Hepatocyte (in vitro differentiated cells): ENCODE measurements around the gene MAPK13. TPM values are rescaled to one million over a fixed set of nuclear protein-coding genes. Genes with fewer than 3 reads are reported as not detected.
A peak's percentile ranks its signal among the peaks of the same experiment; 100 is the strongest.

Experiments used
- DNase-seq: peaks from one replicate; pipeline ENCODE4 v3.0.0-alpha.2; 2016; ENCODE audit warnings: low spot score
- H2AFZ ChIP-seq: fragments of 200-600 bp; sonication (generic); 2 replicates; pipeline ENCODE4 v1.6.0; 2016; ENCODE audit warnings: antibody characterized with exemption, mild to moderate bottlenecking
- H3K27ac ChIP-seq: fragments of 200-600 bp; sonication (generic); 2 replicates; pipeline ENCODE4 v1.5.1; 2016; ENCODE audit warnings: mild to moderate bottlenecking
- H3K27me3 ChIP-seq: fragments of 200-600 bp; sonication (generic); 2 replicates; pipeline ENCODE4 v1.6.1; 2016
- H3K36me3 ChIP-seq: fragments of 200-600 bp; sonication (generic); replicated peaks from 2 replicates; pipeline ENCODE4 v1.5.1; 2016; ENCODE audit warnings: low read depth; ENCODE audit not compliant: insufficient read depth
- H3K4me1 ChIP-seq: fragments of 200-600 bp; sonication (generic); 2 replicates; pipeline ENCODE4 v1.5.1; 2016; ENCODE audit warnings: mild to moderate bottlenecking, moderate library complexity; ENCODE audit not compliant: insufficient read depth
- H3K4me2 ChIP-seq: fragments of 200-600 bp; sonication (generic); 2 replicates; pipeline ENCODE4 v1.6.0; 2016
- H3K4me3 ChIP-seq: fragments of 200-600 bp; sonication (generic); 2 replicates; pipeline ENCODE4 v1.5.1; 2016; ENCODE audit warnings: mild to moderate bottlenecking
- H3K79me2 ChIP-seq: fragments of 200-600 bp; sonication (generic); 2 replicates; pipeline ENCODE4 v1.6.0; 2017; ENCODE audit warnings: mild to moderate bottlenecking
- H3K9me2 ChIP-seq: fragments of 200-600 bp; sonication (generic); replicated peaks from 2 replicates; pipeline ENCODE4 v1.6.0; 2017; ENCODE audit warnings: mild to moderate bottlenecking; ENCODE audit not compliant: insufficient read depth
- H3K9me3 ChIP-seq: fragments of 200-600 bp; sonication (generic); 2 replicates; pipeline ENCODE4 v1.5.1; 2016; ENCODE audit warnings: low read depth, mild to moderate bottlenecking
- H4K20me1 ChIP-seq: fragments of 200-600 bp; sonication (generic); 2 replicates; pipeline ENCODE4 v1.6.0; 2016; ENCODE audit warnings: mild to moderate bottlenecking; ENCODE audit not compliant: insufficient read depth, poor library complexity, severe bottlenecking
- CTCF ChIP-seq: fragments of 200-600 bp; sonication (generic); IDR thresholded peaks from 2 replicates; pipeline ENCODE4 v1.5.1; 2016; ENCODE audit warnings: antibody characterized with exemption, mild to moderate bottlenecking; ENCODE audit not compliant: poor library complexity
- EZH2 ChIP-seq: fragments of 200-600 bp; sonication (generic); IDR thresholded peaks from 2 replicates; pipeline ENCODE4 v1.6.1; 2016; ENCODE audit warnings: antibody characterized with exemption, mild to moderate bottlenecking, borderline replicate concordance
- EZH2phosphoT487 ChIP-seq: fragments of 200-600 bp; sonication (generic); IDR thresholded peaks from one replicate; pipeline ENCODE4 v1.6.1; 2018; ENCODE audit warnings: antibody characterized with exemption, mild to moderate bottlenecking, low read depth, moderate library complexity; ENCODE audit not compliant: unreplicated experiment, severe bottlenecking
- WGBS: methylation state at CpG from one replicate; pipeline ENCODE4 v1.1.6; 2016; ENCODE audit warnings: low lambda C conversion rate; ENCODE audit errors: missing lambda C conversion rate; 5-methylcytosine and 5-hydroxymethylcytosine counted together
- polyA plus RNA-seq: library from polyadenylated mRNA; unstranded; fragments of >200 nt; fragmentation: Nextera tagmentation; extraction: Ambion mirVana; gene quantifications from 2 replicates; pipeline ENCODE4 v1.2.1, GENCODE V29; 2016
- total RNA-seq: library from RNA; depleted of rRNA; stranded (reverse); fragments of >200 nt; gene quantifications from 2 replicates; pipeline ENCODE4 v1.2.3, GENCODE V29; 2014

Gene MAPK13
- total and polyA plus RNA-seq, 2 experiments from 2014 or later = 43.6 to 50.2 TPM

GRCh38 chr6:36131511-36132245 lies 1.4 kb downstream of the MAPK13 start:
- Histone ChIP-seq H3K4me1 (peaks cover 29% of the 10 kb centered on the region), H3K4me3 (no peak overlapping the region), H3K27ac (peak overlapping the region; percentile 100), H3K36me3 (no peaks in the 10 kb centered on the region), H3K9me3 (no peaks in the 10 kb centered on the region), H3K27me3 (no peaks in the 10 kb centered on the region), H4K20me1 (no peaks in the 10 kb centered on the region), H3K9me2 (no peaks in the 10 kb centered on the region), H3K79me2 (peaks cover 15% of the 10 kb centered on the region), H2AFZ (peak overlapping the region; percentile 55), H3K4me2 (peak overlapping the region; percentile 84)
- TF ChIP-seq CTCF = no peak
- no peak for TF ChIP-seq EZH2
- TF ChIP-seq EZH2phosphoT487 = no peak
- WGBS = 9% methylated on average over 8 of the region's 8 CpGs
- DNase-seq = peak; percentile 84

GRCh38 chr6:36132246-36132895 lies 2.1 kb downstream of the MAPK13 start:
- Histone ChIP-seq H3K27ac (peak overlapping the region; percentile 100), H3K27me3 (no peaks in the 10 kb centered on the region), H4K20me1 (no peaks in the 10 kb centered on the region), H3K4me2 (peak overlapping the region; percentile 84), H3K9me3 (no peaks in the 10 kb centered on the region), H3K79me2 (peaks cover 15% of the 10 kb centered on the region), H2AFZ (no peak overlapping the region), H3K9me2 (no peaks in the 10 kb centered on the region), H3K4me3 (no peak overlapping the region), H3K36me3 (no peaks in the 10 kb centered on the region), H3K4me1 (peaks cover 29% of the 10 kb centered on the region)
- 90% methylated on average over 5 of the region's 5 CpGs for WGBS
- no peak for DNase-seq
- TF ChIP-seq CTCF = no peak
- no peak for TF ChIP-seq EZH2
- no peak for TF ChIP-seq EZH2phosphoT487

GRCh38 chr6:36133148-36133547 lies 2.8 kb downstream of the MAPK13 start:
- peaks cover 29% of the 10 kb centered on the region for H3K4me1 ChIP-seq
- no peaks in the 10 kb centered on the region for H3K9me3 ChIP-seq
- no peaks in the 10 kb centered on the region for H3K36me3 ChIP-seq
- H3K4me3 ChIP-seq = no peak overlapping the region
- peaks cover 15% of the 10 kb centered on the region for H3K79me2 ChIP-seq
- no peaks in the 10 kb centered on the region for H3K9me2 ChIP-seq
- no peaks in the 10 kb centered on the region for H4K20me1 ChIP-seq
- TF ChIP-seq CTCF = no peak
- no peak for TF ChIP-seq EZH2phosphoT487
- TF ChIP-seq EZH2 = no peak
- peak overlapping the region; percentile 84 for H3K4me2 ChIP-seq
- no peak overlapping the region for H3K27ac ChIP-seq
- DNase-seq = no peak
- WGBS = 91% methylated on average over 4 of the region's 4 CpGs
- H2AFZ ChIP-seq = no peak overlapping the region
- no peaks in the 10 kb centered on the region for H3K27me3 ChIP-seq
